ENCODE data around the gene GPR18. TPM values are rescaled to one million over a fixed set of nuclear protein-coding genes. Genes with fewer than 3 reads are reported as not detected.

GPR18 gene
- total RNA-seq, 1 donor from 2014 or later = not detected

DNA sequence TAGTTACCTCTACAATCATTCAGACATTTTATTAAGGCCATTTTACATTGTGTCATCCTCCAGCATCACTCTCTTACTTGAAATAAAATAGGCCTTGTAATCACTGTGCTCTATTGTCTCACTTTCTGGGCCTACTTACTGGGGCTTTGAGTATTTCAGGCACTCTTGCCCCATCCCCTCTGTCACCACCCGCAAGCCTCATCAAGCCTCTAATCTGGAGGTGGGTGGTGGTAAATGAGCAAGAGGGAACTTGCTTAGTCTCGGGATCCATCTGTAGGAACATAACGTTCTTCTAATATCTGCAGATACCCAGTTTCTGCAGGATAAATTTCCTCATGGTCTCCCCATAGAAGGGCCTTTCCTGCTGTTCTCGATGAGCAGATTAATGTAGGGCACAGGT is 19.4 kb upstream of the GPR18 start:
- no peak for DNase-seq (ENCODE audit: low read depth)
- TF ChIP-seq CTCF (conservative IDR thresholded peaks at IDR 0.05; ENCODE audit: low read depth, low read length) = no peak
- no peak overlapping the region for H3K4me3 ChIP-seq (ENCODE audit: low read depth, low read length)

GRCh38 chr13:99276706-99277105 is 18.5 kb upstream of the GPR18 start:
- DNase-seq (ENCODE audit: low read depth) = no peak
- no peak overlapping the region for H3K4me3 ChIP-seq (ENCODE audit: low read depth, low read length)
- no peak for TF ChIP-seq CTCF (conservative IDR thresholded peaks at IDR 0.05; ENCODE audit: low read depth, low read length)

DNA sequence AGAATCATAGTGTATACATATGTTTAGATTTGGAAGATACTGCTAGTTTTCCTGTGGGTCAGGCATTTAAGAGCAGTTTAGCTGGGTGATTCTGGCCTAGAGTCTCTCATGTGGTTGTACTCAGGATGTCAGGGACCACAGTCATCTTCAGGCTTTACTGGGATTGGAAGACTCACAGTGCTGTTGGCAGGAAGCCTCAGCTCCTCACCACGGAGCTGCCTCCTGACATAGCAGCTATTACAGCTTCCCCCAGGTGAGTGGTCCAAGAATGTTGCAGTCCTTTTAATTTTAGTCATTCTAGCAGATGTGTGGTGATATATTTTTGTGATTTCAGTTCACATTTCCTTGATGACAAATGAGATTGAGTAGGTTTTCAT is 16.9 kb upstream of the GPR18 start:
- DNase-seq (ENCODE audit: low read depth) = no peak
- no peak for TF ChIP-seq CTCF (conservative IDR thresholded peaks at IDR 0.05; ENCODE audit: low read depth, low read length)
- H3K4me3 ChIP-seq (ENCODE audit: low read depth, low read length) = no peak overlapping the region

- no peak for DNase-seq (ENCODE audit: low read depth)
- no peak for TF ChIP-seq CTCF (conservative IDR thresholded peaks at IDR 0.05; ENCODE audit: low read depth, low read length)
- H3K4me3 ChIP-seq (ENCODE audit: low read depth, low read length) = no peak overlapping the region
Measured at GRCh38 chr13:99273128-99273527, 14.9 kb upstream of the GPR18 start.

GRCh38 chr13:99272481-99272880 is 14.3 kb upstream of the GPR18 start:
- no peak overlapping the region for H3K4me3 ChIP-seq (ENCODE audit: low read depth, low read length)
- TF ChIP-seq CTCF (conservative IDR thresholded peaks at IDR 0.05; ENCODE audit: low read depth, low read length) = no peak
- no peak for DNase-seq (ENCODE audit: low read depth)

GRCh38 chr13:99271249-99271648 is 13.1 kb upstream of the GPR18 start:
- no peak for TF ChIP-seq CTCF (conservative IDR thresholded peaks at IDR 0.05; ENCODE audit: low read depth, low read length)
- H3K4me3 ChIP-seq (ENCODE audit: low read depth, low read length) = no peak overlapping the region
- DNase-seq (ENCODE audit: low read depth) = no peak

- no peak overlapping the region for H3K4me3 ChIP-seq (ENCODE audit: low read depth, low read length)
- DNase-seq (ENCODE audit: low read depth) = no peak
- no peak for TF ChIP-seq CTCF (conservative IDR thresholded peaks at IDR 0.05; ENCODE audit: low read depth, low read length)
Measured at GRCh38 chr13:99270518-99270917, 12.3 kb upstream of the GPR18 start.

All from epithelial cell of proximal tubule (primary cell).